Vagina (tissue), 2 donors: ENCODE measurements around the gene ADH7. TPM values are rescaled to one million over a fixed set of nuclear protein-coding genes. Genes with fewer than 3 reads are reported as not detected.
A peak's percentile ranks its signal among the peaks of the same experiment; 100 is the strongest.

ENCODE experiments used
- DNase-seq, 2 donors: peaks; one replicate each; pipeline ENCODE4 v3.0.0-alpha.2; 2017; ENCODE audit errors: extremely low spot score in 2 of 2
- H3K27ac ChIP-seq: fragments of 200-600 bp; sonication (generic); one replicate; pipeline ENCODE4 v1.5.1; 2019
- H3K27me3 ChIP-seq: fragments of 200-600 bp; sonication (generic); one replicate; pipeline ENCODE4 v1.5.1; 2019
- H3K36me3 ChIP-seq, 2 donors: fragments of 200-600 bp; sonication (generic); one replicate each; pipeline ENCODE4 v1.5.1; 2017 to 2019
- H3K4me1 ChIP-seq: fragments of 200-600 bp; sonication (generic); one replicate; pipeline ENCODE4 v1.5.1; 2019
- H3K4me3 ChIP-seq, 2 donors: fragments of 200-600 bp; sonication (generic); 1 replicate in 1 of 2; 2 replicates in 1 of 2; pipeline ENCODE4 v1.5.1; 2016 to 2019
- H3K9me3 ChIP-seq: fragments of 200-600 bp; sonication (generic); one replicate; pipeline ENCODE4 v1.5.1; 2019
- POLR2A ChIP-seq, 2 donors: fragments of 450-650 bp; IDR thresholded peaks; one replicate each; pipeline ENCODE4 v1.6.1; 2017; ENCODE audit warnings: antibody characterized with exemption in 2 of 2, mild to moderate bottlenecking in 2 of 2, moderate library complexity in 2 of 2
- POLR2AphosphoS5 ChIP-seq, 2 donors: sonication (generic); formaldehyde crosslinking; IDR thresholded peaks; one replicate each; pipeline ENCODE4 v1.9.0; 2017; ENCODE audit warnings: antibody characterized with exemption in 2 of 2, mild to moderate bottlenecking in 2 of 2, low read depth in 1 of 2; ENCODE audit not compliant: insufficient read depth in 1 of 2
- intact Hi-C: fragments of 100-400 bp; cut with DNase I; formaldehyde crosslinking; loops from one replicate; pipeline ENCODE4 v1.15.1; 2023
- total RNA-seq: library from RNA; depleted of rRNA; stranded (reverse); fragments of >200 nt; gene quantifications from one replicate; pipeline ENCODE4 v1.2.3, GENCODE V29; 2016
- TF ChIP-seq, protein P1 (sequence below), 3 experiments: fragments of 450-650 bp in 2 of 3; fragments of 200-600 bp in 1 of 3; sonication (generic) in 1 of 3; IDR thresholded peaks; one replicate each; pipeline ENCODE4 v1.5.1; 2017 to 2019; ENCODE audit warnings: antibody characterized with exemption in 3 of 3, mild to moderate bottlenecking in 2 of 3, moderate library complexity in 2 of 3

ADH7 gene
- total RNA-seq, 1 donor from 2014 or later = 11.8 TPM

DNA sequence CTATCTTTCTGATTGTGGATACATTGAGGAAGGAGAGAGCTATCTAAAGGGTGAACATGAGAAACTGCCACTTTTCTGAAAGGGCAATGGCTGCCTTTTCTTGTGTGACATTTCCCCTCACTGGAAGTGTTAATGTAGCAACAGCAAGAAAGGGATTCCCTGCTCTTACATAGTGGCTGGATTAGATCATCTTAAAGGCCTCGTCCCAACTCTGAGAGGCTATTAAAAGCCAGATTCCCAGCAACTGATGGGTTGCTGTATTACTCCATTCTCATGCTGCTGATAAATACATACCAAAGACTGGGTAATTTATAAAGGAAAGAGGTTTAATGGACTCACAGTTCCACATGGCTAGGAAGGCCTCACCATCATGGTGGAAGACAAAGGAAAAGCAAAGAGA is 33.7 kb upstream of the ADH7 start:
- Histone ChIP-seq H3K4me3 (no peak overlapping the region), H3K27me3 (no peaks in the 10 kb centered on the region), H3K9me3 (no peaks in the 10 kb centered on the region), H3K4me1 (no peaks in the 10 kb centered on the region), H3K27ac (no peak overlapping the region), H3K36me3 (no peaks in the 10 kb centered on the region)
- intact Hi-C loops = no loop called here
- no peak for DNase-seq
- TF ChIP-seq POLR2A (IDR thresholded peaks at IDR 0.05) (no peak), POLR2AphosphoS5 (IDR thresholded peaks at IDR 0.05; ENCODE audit: insufficient read depth in 1 of 2, low read depth in 1 of 2) (no peak)
- TF ChIP-seq, protein P1, sequence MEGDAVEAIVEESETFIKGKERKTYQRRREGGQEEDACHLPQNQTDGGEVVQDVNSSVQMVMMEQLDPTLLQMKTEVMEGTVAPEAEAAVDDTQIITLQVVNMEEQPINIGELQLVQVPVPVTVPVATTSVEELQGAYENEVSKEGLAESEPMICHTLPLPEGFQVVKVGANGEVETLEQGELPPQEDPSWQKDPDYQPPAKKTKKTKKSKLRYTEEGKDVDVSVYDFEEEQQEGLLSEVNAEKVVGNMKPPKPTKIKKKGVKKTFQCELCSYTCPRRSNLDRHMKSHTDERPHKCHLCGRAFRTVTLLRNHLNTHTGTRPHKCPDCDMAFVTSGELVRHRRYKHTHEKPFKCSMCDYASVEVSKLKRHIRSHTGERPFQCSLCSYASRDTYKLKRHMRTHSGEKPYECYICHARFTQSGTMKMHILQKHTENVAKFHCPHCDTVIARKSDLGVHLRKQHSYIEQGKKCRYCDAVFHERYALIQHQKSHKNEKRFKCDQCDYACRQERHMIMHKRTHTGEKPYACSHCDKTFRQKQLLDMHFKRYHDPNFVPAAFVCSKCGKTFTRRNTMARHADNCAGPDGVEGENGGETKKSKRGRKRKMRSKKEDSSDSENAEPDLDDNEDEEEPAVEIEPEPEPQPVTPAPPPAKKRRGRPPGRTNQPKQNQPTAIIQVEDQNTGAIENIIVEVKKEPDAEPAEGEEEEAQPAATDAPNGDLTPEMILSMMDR (IDR thresholded peaks at IDR 0.05) = no peak

DNA sequence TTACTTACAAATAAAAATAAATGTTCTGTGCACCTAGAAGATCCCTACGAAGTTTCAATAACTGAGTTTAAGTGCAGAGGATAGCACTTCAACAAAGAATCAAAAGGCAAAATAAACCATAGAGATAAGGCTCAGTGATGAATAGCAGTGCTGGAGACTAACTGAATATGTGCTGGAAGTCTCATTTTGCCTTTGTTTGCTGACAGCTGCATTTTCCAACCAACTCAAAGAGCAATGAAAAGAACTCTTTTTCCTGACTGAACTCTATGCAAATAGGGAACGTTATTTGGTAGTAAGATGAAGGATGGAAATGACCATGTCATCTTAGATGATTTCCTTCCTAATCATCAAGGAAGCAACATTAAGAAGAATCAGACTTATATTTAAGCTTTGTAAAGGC is 32.7 kb upstream of the ADH7 start:
- intact Hi-C loops = no loop called here
- Histone ChIP-seq H3K4me3 (no peak overlapping the region), H3K27me3 (no peaks in the 10 kb centered on the region), H3K27ac (no peak overlapping the region), H3K9me3 (no peaks in the 10 kb centered on the region), H3K36me3 (no peaks in the 10 kb centered on the region), H3K4me1 (no peaks in the 10 kb centered on the region)
- no peak for DNase-seq
- TF ChIP-seq, protein P1 (IDR thresholded peaks at IDR 0.05) = no peak
- TF ChIP-seq POLR2AphosphoS5 (IDR thresholded peaks at IDR 0.05; ENCODE audit: insufficient read depth in 1 of 2, low read depth in 1 of 2) = no peak
- TF ChIP-seq POLR2A (IDR thresholded peaks at IDR 0.05) = no peak

DNA sequence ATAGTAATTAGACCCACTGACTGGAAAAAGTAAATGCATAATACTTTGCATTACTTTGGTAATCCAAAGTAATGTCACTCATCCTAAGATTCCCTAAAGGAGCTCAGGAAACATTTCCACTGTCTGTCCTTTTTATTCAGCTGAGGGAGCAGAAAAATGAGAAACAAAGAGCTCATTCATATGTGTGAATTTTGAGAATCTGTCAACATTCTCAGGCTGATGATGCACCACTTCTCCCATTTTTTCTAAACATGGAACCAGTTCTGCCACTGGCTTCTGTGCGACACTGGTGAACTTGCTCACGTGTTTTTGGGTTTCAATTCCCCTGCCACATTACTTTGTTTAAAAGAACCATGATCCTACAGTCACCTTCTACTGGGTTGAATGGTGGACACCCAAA is 28.4 kb upstream of the ADH7 start:
- no peak overlapping the region for H3K4me3 ChIP-seq
- no peaks in the 10 kb centered on the region for H3K9me3 ChIP-seq
- H3K36me3 ChIP-seq = no peaks in the 10 kb centered on the region
- no peak overlapping the region for H3K27ac ChIP-seq
- H3K27me3 ChIP-seq = no peaks in the 10 kb centered on the region
- H3K4me1 ChIP-seq = no peaks in the 10 kb centered on the region
- no peak for DNase-seq
- TF ChIP-seq POLR2A (IDR thresholded peaks at IDR 0.05) (no peak), POLR2AphosphoS5 (IDR thresholded peaks at IDR 0.05; ENCODE audit: insufficient read depth in 1 of 2, low read depth in 1 of 2) (no peak)
- TF ChIP-seq, protein P1 (IDR thresholded peaks at IDR 0.05) = no peak
- intact Hi-C loops = no loop called here

DNA sequence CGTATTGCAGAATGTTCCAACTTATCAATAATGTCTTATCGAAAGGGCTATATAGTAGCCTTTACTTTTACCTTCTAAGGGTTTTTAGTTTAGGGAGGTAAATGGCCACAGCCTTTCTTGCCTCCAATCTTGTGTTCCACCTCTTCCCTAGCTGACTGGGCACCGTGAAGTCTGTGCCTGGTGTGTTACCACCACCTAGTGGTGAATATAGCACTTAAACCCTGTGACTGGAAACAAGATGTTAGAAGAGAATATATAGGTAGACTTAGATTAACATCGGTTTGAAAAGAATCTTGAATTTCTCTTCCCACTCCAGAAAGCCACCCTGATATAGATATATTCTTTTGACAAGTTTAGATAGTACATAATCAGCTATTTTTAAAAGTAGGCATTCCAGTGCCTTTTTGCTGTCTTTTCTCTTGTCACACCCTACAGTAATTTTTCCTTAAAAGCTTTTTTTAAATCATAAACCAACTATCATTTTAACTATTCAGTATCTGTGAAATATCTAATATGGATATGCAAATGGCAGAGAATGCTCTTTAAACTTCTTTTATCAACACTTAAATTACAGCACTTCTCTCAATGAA is 27.8 kb upstream of the ADH7 start:
- Histone ChIP-seq H3K27me3 (no peaks in the 10 kb centered on the region), H3K27ac (no peak overlapping the region), H3K4me1 (no peaks in the 10 kb centered on the region), H3K4me3 (no peak overlapping the region), H3K36me3 (no peaks in the 10 kb centered on the region), H3K9me3 (no peaks in the 10 kb centered on the region)
- intact Hi-C loops = no loop called here
- DNase-seq = no peak
- TF ChIP-seq, protein P1 (IDR thresholded peaks at IDR 0.05) = peak; percentile 52 to 70 (median 69)
- TF ChIP-seq POLR2A (IDR thresholded peaks at IDR 0.05) = no peak
- peak in 1 of 2 donors; percentile 52 for TF ChIP-seq POLR2AphosphoS5 (IDR thresholded peaks at IDR 0.05; ENCODE audit: insufficient read depth in 1 of 2, low read depth in 1 of 2)

DNA sequence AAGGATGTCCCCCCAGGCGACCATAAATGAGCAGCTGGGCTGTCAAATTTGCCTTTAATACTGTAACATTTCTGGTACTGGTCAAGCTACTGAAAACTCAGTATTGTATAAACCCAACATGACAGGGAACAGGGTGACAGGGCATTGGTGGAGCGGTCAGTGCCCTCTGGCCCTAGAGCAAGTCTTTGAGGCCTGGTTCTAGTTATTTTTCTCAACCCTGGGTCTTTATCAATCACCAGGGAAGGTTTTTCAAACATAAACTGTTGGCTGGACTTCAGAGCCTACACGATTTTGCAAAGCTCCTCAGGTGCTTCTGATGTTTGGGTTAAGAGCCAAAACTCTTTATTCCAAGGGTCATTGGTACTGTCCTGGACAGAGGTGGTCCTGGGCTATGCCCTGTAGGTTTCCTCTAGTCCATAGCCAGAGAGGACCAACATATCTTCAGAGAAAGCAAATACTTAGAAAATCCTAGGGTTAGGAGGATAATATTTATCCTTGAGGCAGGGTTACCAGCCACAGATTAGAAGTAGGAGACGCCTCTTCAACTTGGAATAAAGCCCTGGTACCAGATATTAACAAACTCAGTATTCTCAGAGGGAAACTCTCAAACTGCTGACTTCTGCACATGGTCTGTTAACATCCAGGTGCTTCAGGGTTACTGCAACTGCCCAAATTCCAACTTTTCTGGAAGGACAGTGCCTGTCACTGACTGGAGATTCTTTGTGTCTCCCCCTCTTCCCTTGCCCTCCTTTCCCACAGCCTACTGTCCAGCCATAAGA is 26.7 kb upstream of the ADH7 start:
- intact Hi-C loops = no loop called here
- Histone ChIP-seq H3K4me3 (no peak overlapping the region), H3K9me3 (no peaks in the 10 kb centered on the region), H3K4me1 (no peaks in the 10 kb centered on the region), H3K27me3 (no peaks in the 10 kb centered on the region), H3K36me3 (no peaks in the 10 kb centered on the region), H3K27ac (no peak overlapping the region)
- TF ChIP-seq, protein P1 (IDR thresholded peaks at IDR 0.05) = no peak
- TF ChIP-seq POLR2A (IDR thresholded peaks at IDR 0.05) (no peak), POLR2AphosphoS5 (IDR thresholded peaks at IDR 0.05; ENCODE audit: insufficient read depth in 1 of 2, low read depth in 1 of 2) (no peak)
- no peak for DNase-seq
